DND-41 (cell line): ENCODE measurements around the gene SFSWAP.

Experiments used
- CTCF ChIP-seq: IDR thresholded peaks from 2 replicates; pipeline ENCODE4 v1.5.1; 2012; ENCODE audit warnings: borderline replicate concordance, low read length, moderate library complexity, mild to moderate bottlenecking; ENCODE audit not compliant: poor library complexity, severe bottlenecking; ENCODE audit errors: extremely low read depth
- EZH2 ChIP-seq: IDR thresholded peaks from 3 replicates; pipeline ENCODE4 v1.6.1; 2012; ENCODE audit warnings: borderline replicate concordance, low read depth, mild to moderate bottlenecking, moderate library complexity, low read length, inconsistent platforms; ENCODE audit not compliant: severe bottlenecking

- TF ChIP-seq EZH2 (no peak), CTCF (no peak)
Observed at GRCh38 chr12:131845121-131845520, 134.2 kb downstream of the SFSWAP start.
